ENCODE measurements around the gene ACTN4.

ACTN4 gene

DNA sequence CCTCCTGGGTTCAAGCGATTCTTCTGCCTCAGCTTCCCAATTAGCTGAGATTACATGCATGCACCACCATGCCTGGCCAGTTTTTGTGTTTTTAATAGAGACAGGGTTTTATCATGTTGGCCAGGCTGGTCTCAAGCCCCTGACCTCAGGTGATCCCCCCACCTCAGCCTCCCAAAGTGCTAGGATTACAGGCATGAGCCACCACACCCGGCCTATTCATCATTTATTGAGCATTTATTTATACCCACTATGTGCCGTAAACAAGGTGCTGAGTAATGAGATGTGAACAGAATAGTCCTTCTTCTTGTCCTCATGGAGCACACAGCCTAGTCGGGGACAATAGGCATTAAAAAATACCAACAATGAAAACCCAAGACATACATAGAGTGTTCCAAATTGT lies 25.6 kb downstream of the ACTN4 start:
- ATAC-seq (ENCODE audit: low read depth) (no peak), DNase-seq (ENCODE audit: low spot score) (no peak)
- Histone ChIP-seq H3K27me3 (ENCODE audit: insufficient read depth, poor library complexity, severe bottlenecking) (no peaks in the 10 kb centered on the region), H3K9me3 (ENCODE audit: severe bottlenecking) (no peaks in the 10 kb centered on the region), H3K4me1 (ENCODE audit: insufficient read depth, poor library complexity, severe bottlenecking) (peaks cover 58% of the 10 kb centered on the region), H3K36me3 (ENCODE audit: low read depth) (peaks cover 85% of the 10 kb centered on the region), H3K4me3 (ENCODE audit: severe bottlenecking) (no peak overlapping the region), H3K27ac (ENCODE audit: poor library complexity, severe bottlenecking) (no peak overlapping the region)
- TF ChIP-seq, protein P1, sequence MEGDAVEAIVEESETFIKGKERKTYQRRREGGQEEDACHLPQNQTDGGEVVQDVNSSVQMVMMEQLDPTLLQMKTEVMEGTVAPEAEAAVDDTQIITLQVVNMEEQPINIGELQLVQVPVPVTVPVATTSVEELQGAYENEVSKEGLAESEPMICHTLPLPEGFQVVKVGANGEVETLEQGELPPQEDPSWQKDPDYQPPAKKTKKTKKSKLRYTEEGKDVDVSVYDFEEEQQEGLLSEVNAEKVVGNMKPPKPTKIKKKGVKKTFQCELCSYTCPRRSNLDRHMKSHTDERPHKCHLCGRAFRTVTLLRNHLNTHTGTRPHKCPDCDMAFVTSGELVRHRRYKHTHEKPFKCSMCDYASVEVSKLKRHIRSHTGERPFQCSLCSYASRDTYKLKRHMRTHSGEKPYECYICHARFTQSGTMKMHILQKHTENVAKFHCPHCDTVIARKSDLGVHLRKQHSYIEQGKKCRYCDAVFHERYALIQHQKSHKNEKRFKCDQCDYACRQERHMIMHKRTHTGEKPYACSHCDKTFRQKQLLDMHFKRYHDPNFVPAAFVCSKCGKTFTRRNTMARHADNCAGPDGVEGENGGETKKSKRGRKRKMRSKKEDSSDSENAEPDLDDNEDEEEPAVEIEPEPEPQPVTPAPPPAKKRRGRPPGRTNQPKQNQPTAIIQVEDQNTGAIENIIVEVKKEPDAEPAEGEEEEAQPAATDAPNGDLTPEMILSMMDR (IDR thresholded peaks at IDR 0.05; ENCODE audit: poor library complexity, severe bottlenecking), result no peak

DNA sequence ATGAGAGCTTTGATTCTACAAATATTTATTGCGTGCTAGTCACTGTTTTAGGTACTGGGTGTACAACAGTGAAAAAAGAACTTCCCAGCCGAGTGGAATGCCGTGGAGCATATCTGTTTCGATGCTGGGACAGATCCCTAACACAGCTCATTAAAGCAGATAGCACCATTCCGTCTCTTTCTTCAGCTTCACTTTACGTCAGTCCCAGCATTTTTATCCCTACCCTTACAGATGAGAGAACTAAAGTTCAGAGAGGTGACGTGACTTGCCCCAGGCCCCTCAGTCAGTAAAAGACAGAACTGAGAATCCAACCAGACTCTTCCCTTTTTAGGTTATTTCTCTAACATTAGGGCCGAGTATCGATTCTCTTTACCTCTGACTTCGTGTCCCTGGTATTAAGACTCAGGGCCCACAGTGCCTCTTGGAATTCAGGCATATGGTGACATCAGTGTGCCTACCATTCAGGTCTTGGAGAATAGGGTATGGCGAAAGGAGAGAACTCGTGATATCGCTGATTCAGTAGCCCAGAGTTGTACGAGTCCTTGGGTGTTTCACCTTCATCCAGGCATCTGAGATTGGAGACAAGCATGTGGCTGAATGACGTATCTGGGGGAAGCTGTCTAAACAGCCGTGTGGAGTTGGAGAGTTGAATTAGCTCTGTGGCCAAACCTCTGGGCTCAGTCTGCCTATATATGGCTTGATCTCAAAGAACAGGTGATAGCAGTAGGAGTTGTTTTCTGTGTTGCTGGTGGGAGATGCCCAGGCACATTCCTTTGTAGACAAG lies 27.1 kb downstream of the ACTN4 start:
- Histone ChIP-seq H3K27me3 (ENCODE audit: insufficient read depth, poor library complexity, severe bottlenecking) (no peaks in the 10 kb centered on the region), H3K4me1 (ENCODE audit: insufficient read depth, poor library complexity, severe bottlenecking) (peaks cover 61% of the 10 kb centered on the region), H3K27ac (ENCODE audit: poor library complexity, severe bottlenecking) (peak overlapping the region; percentile 99), H3K4me3 (ENCODE audit: severe bottlenecking) (no peak overlapping the region), H3K9me3 (ENCODE audit: severe bottlenecking) (no peaks in the 10 kb centered on the region), H3K36me3 (ENCODE audit: low read depth) (peaks cover 82% of the 10 kb centered on the region)
- no peak for DNase-seq (ENCODE audit: low spot score)
- TF ChIP-seq, protein P1 (IDR thresholded peaks at IDR 0.05; ENCODE audit: poor library complexity, severe bottlenecking), result no peak
- ATAC-seq (ENCODE audit: low read depth), result peak; percentile 45

DNA sequence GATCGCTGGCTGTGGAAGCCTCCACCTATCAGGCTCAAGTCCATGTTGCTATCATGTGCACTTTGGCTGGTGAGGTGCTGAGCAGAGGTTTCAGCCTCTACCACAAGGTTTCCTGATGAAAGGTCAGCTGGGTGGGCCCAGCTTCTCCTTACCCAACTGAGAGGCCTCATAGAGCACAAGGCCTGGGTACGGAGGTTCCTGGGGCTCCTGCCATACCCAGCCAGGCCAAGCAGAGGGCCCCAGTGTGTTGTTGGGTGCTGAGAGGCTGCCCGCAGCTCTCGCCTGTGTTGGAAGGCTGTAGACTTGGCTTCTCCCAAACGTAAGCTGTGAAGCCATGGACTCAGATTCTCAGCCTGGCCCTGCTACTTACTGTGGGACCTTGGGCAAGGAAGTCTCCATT lies 28.2 kb downstream of the ACTN4 start:
- peaks cover 68% of the 10 kb centered on the region for H3K4me1 ChIP-seq (ENCODE audit: insufficient read depth, poor library complexity, severe bottlenecking)
- TF ChIP-seq, protein P1 (IDR thresholded peaks at IDR 0.05; ENCODE audit: poor library complexity, severe bottlenecking), result no peak
- H3K27me3 ChIP-seq (ENCODE audit: insufficient read depth, poor library complexity, severe bottlenecking), result no peaks in the 10 kb centered on the region
- no peak overlapping the region for H3K4me3 ChIP-seq (ENCODE audit: severe bottlenecking)
- H3K36me3 ChIP-seq (ENCODE audit: low read depth), result peaks cover 79% of the 10 kb centered on the region
- no peaks in the 10 kb centered on the region for H3K9me3 ChIP-seq (ENCODE audit: severe bottlenecking)
- DNase-seq (ENCODE audit: low spot score) (no peak), ATAC-seq (ENCODE audit: low read depth) (no peak)
- peak overlapping the region; percentile 99 for H3K27ac ChIP-seq (ENCODE audit: poor library complexity, severe bottlenecking)

DNA sequence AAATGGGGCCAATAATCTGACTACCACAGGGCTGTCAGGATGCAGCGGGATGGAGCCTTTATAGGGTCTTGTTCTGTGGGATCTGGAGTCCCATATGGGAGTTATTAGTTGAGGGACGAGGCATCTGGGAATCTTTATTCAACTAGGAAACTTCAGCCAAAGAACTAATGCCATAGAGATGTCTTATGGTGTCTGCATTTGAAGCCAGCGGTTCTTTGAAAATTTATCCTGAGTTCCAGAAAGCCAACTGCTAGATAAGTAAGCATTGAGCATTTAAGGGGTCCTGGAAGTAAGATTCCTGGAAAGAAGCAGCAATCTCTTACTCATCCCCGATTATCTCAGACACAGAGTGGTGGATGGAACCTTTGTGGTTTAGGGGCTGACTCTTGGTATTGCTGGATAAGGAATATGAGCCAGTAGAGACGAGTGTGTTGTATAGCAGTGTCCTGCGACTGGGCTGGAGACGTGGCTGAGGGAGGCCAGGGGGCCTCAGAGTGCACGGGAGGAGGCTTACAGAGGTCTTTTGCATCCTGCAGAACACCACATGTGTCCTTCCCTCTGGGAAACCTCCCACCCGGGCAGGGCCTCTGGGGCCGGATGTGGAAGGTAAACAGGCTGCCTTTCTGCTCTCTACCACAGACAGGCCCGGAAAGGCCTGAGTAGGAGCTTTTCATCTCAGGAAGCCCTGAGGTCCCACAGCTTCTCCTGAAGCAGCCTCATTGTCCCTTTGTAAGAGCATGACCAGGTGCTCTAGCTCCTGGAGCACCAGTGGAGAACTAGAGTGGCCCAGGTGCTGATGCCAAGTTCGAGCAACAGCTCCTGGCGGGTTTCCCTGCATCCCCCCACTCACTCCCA lies 28.8 kb downstream of the ACTN4 start:
- peaks cover 78% of the 10 kb centered on the region for H3K36me3 ChIP-seq (ENCODE audit: low read depth)
- H3K27ac ChIP-seq (ENCODE audit: poor library complexity, severe bottlenecking), result peak overlapping the region; percentile 99
- H3K4me3 ChIP-seq (ENCODE audit: severe bottlenecking), result no peak overlapping the region
- H3K27me3 ChIP-seq (ENCODE audit: insufficient read depth, poor library complexity, severe bottlenecking), result no peaks in the 10 kb centered on the region
- ATAC-seq (ENCODE audit: low read depth) (no peak), DNase-seq (ENCODE audit: low spot score) (no peak)
- TF ChIP-seq, protein P1 (IDR thresholded peaks at IDR 0.05; ENCODE audit: poor library complexity, severe bottlenecking), result no peak
- H3K9me3 ChIP-seq (ENCODE audit: severe bottlenecking), result no peaks in the 10 kb centered on the region
- peaks cover 69% of the 10 kb centered on the region for H3K4me1 ChIP-seq (ENCODE audit: insufficient read depth, poor library complexity, severe bottlenecking)
